ENCODE measurements around the gene ASS1. TPM values are rescaled to one million over a fixed set of nuclear protein-coding genes. Genes with fewer than 3 reads are reported as not detected.

ASS1 gene
- total RNA-seq, 1 experiment from 2014 or later, result 40.3 TPM

- no peak for DNase-seq
- CTCF ChIA-PET, result no interaction called here
- BruUV-seq (replicated peaks), result no TSS peak
- H3K4me1 Mint-ChIP-seq (ENCODE audit: low read depth, unreplicated experiment), result peaks cover 8% of the 10 kb centered on the region
- intact Hi-C loops (cut with micrococcal nuclease; ENCODE audit: unreplicated experiment), result no loop called here
- H3K27ac Mint-ChIP-seq (ENCODE audit: unreplicated experiment), result no peak overlapping the region
- H3K9me3 Mint-ChIP-seq (ENCODE audit: low read depth, unreplicated experiment), result peaks cover 3% of the 10 kb centered on the region
- no peak overlapping the region for H3K4me3 Mint-ChIP-seq (ENCODE audit: low read depth, unreplicated experiment)
- H3K36me3 Mint-ChIP-seq (ENCODE audit: insufficient read depth, unreplicated experiment), result no peaks in the 10 kb centered on the region
- peaks cover 2% of the 10 kb centered on the region for H3K27me3 Mint-ChIP-seq (ENCODE audit: unreplicated experiment)
- no peak for TF ChIP-seq CTCF (IDR thresholded peaks at IDR 0.05; ENCODE audit: unreplicated experiment)
Measured at GRCh38 chr9:130427326-130427725, 17.4 kb upstream of the ASS1 start.

GRCh38 chr9:130428086-130428665, 16.6 kb upstream of the ASS1 start:
- intact Hi-C loops (cut with micrococcal nuclease; ENCODE audit: unreplicated experiment), result no loop called here
- Mint-ChIP-seq H3K27me3 (ENCODE audit: unreplicated experiment) (peaks cover 10% of the 10 kb centered on the region), H3K4me3 (ENCODE audit: low read depth, unreplicated experiment) (no peak overlapping the region), H3K9me3 (ENCODE audit: low read depth, unreplicated experiment) (peaks cover 3% of the 10 kb centered on the region), H3K27ac (ENCODE audit: unreplicated experiment) (no peak overlapping the region), H3K4me1 (ENCODE audit: low read depth, unreplicated experiment) (peaks cover 8% of the 10 kb centered on the region), H3K36me3 (ENCODE audit: insufficient read depth, unreplicated experiment) (no peaks in the 10 kb centered on the region)
- no peak for TF ChIP-seq CTCF (IDR thresholded peaks at IDR 0.05; ENCODE audit: unreplicated experiment)
- no TSS peak for BruUV-seq (replicated peaks)
- CTCF ChIA-PET, result interaction anchor here (0.6 kb wide), 1 partner anchor 14 kb away, joined by 4 read pairs; no protein-coding TSS in a partner anchor
- no peak for DNase-seq

- TF ChIP-seq CTCF (IDR thresholded peaks at IDR 0.05; ENCODE audit: unreplicated experiment), result no peak
- no peak overlapping the region for H3K4me3 Mint-ChIP-seq (ENCODE audit: low read depth, unreplicated experiment)
- no peak for DNase-seq
- intact Hi-C loops (cut with micrococcal nuclease; ENCODE audit: unreplicated experiment), result no loop called here
- no peak overlapping the region for H3K27ac Mint-ChIP-seq (ENCODE audit: unreplicated experiment)
- H3K9me3 Mint-ChIP-seq (ENCODE audit: low read depth, unreplicated experiment), result peaks cover 3% of the 10 kb centered on the region
- CTCF ChIA-PET, result no interaction called here
- no peaks in the 10 kb centered on the region for H3K36me3 Mint-ChIP-seq (ENCODE audit: insufficient read depth, unreplicated experiment)
- H3K27me3 Mint-ChIP-seq (ENCODE audit: unreplicated experiment), result peaks cover 21% of the 10 kb centered on the region
- no TSS peak for BruUV-seq (replicated peaks)
- peaks cover 8% of the 10 kb centered on the region for H3K4me1 Mint-ChIP-seq (ENCODE audit: low read depth, unreplicated experiment)
Measured at GRCh38 chr9:130429381-130429780, 15.4 kb upstream of the ASS1 start.

GRCh38 chr9:130429831-130430230, 14.9 kb upstream of the ASS1 start:
- DNase-seq, result no peak
- Mint-ChIP-seq H3K4me3 (ENCODE audit: low read depth, unreplicated experiment) (no peak overlapping the region), H3K4me1 (ENCODE audit: low read depth, unreplicated experiment) (peaks cover 8% of the 10 kb centered on the region), H3K36me3 (ENCODE audit: insufficient read depth, unreplicated experiment) (no peaks in the 10 kb centered on the region), H3K9me3 (ENCODE audit: low read depth, unreplicated experiment) (peaks cover 3% of the 10 kb centered on the region), H3K27ac (ENCODE audit: unreplicated experiment) (no peak overlapping the region), H3K27me3 (ENCODE audit: unreplicated experiment) (peaks cover 21% of the 10 kb centered on the region)
- no peak for TF ChIP-seq CTCF (IDR thresholded peaks at IDR 0.05; ENCODE audit: unreplicated experiment)
- intact Hi-C loops (cut with micrococcal nuclease; ENCODE audit: unreplicated experiment), result no loop called here
- CTCF ChIA-PET, result no interaction called here
- BruUV-seq (replicated peaks), result no TSS peak

Data from Calu3 (cell line).